ENCODE data around the gene BSCL2.

GRCh38 chr11:62726915-62727164, 19.6 kb upstream of the BSCL2 start:
- TF ChIP-seq POLR2A (IDR thresholded peaks at IDR 0.05) = no peak
- no peak for TF ChIP-seq CTCF (IDR thresholded peaks at IDR 0.05)
